WERI-Rb-1 (cell line): ENCODE measurements around the gene MYCN.
"Not testable (repeated sequence)": the region's sequence is repeated elsewhere in the genome, so short reads cannot be mapped to it uniquely, and the experiment has no call there.

ENCODE experiments used
- DNase-seq: peaks from one replicate; pipeline ENCODE4 v3.0.0-alpha.2; 2020
- H3K27ac ChIP-seq: fragments of 250-450 bp; sonication (Bioruptor Pico); 2 replicates; pipeline ENCODE4 v1.5.1; 2020; ENCODE audit warnings: mild to moderate bottlenecking, moderate library complexity
- H3K27me3 ChIP-seq: fragments of 250-450 bp; sonication (Bioruptor Pico); 2 replicates; pipeline ENCODE4 v1.5.1; 2021; ENCODE audit warnings: mild to moderate bottlenecking, low read depth, moderate library complexity; ENCODE audit not compliant: insufficient read depth, severe bottlenecking
- H3K36me3 ChIP-seq: fragments of 250-450 bp; sonication (Bioruptor Pico); 2 replicates; pipeline ENCODE4 v1.5.1; 2020; ENCODE audit warnings: mild to moderate bottlenecking, moderate library complexity
- H3K4me3 ChIP-seq: 2 replicates; pipeline ENCODE4 v1.5.1; 2011; ENCODE audit warnings: low read depth, mild to moderate bottlenecking, control low read depth, low read length
- H3K9me3 ChIP-seq: fragments of 250-450 bp; sonication (Bioruptor Pico); 2 replicates; pipeline ENCODE4 v1.5.1; 2021; ENCODE audit warnings: mild to moderate bottlenecking, moderate library complexity; ENCODE audit not compliant: severe bottlenecking
- CTCF ChIP-seq: IDR thresholded peaks from 2 replicates; pipeline ENCODE4 v1.5.1; 2011; ENCODE audit warnings: low read depth, mild to moderate bottlenecking, control low read depth, inconsistent platforms, low read length

MYCN gene

GRCh38 chr2:15948704-15948957, 8.3 kb downstream of the MYCN start:
- no peak for TF ChIP-seq CTCF

GRCh38 chr2:15949126-15949525, 8.8 kb downstream of the MYCN start:
- H3K27me3 ChIP-seq = no peaks in the 10 kb centered on the region
- peaks cover 46% of the 10 kb centered on the region for H3K36me3 ChIP-seq
- H3K27ac ChIP-seq = peak overlapping the region; percentile 23
- no peaks in the 10 kb centered on the region for H3K9me3 ChIP-seq
- no peak for TF ChIP-seq CTCF
- H3K4me3 ChIP-seq = no peak overlapping the region
- no peak for DNase-seq

More at GRCh38 chr2:15948704-15948957, 8.3 kb downstream of the MYCN start:
- Histone ChIP-seq H3K27ac (0 out of 2 replicates have a peak overlapping the region, but pooled peaks have one; percentile 0), H3K27me3 (no peaks in the 10 kb centered on the region), H3K4me3 (no peak overlapping the region), H3K36me3 (peaks cover 51% of the 10 kb centered on the region), H3K9me3 (no peaks in the 10 kb centered on the region)
- no peak for DNase-seq

GRCh38 chr2:15949551-15949950, 9.2 kb downstream of the MYCN start:
- Histone ChIP-seq H3K27me3 (no peaks in the 10 kb centered on the region), H3K4me3 (no peak overlapping the region), H3K27ac (peak overlapping the region; percentile 23), H3K9me3 (no peaks in the 10 kb centered on the region), H3K36me3 (peaks cover 41% of the 10 kb centered on the region)
- DNase-seq = no peak
- no peak for TF ChIP-seq CTCF

- Histone ChIP-seq H3K27me3 (no peaks in the 10 kb centered on the region), H3K9me3 (no peaks in the 10 kb centered on the region), H3K36me3 (peaks cover 34% of the 10 kb centered on the region), H3K4me3 (no peak overlapping the region), H3K27ac (peak overlapping the region; percentile 23)
- no peak for DNase-seq
- TF ChIP-seq CTCF = no peak
Observed at GRCh38 chr2:15950088-15950952, 10.0 kb downstream of the MYCN start.

- H3K4me3 ChIP-seq, DNase-seq, H3K27ac ChIP-seq, H3K9me3 ChIP-seq, H3K27me3 ChIP-seq: not testable (repeated sequence)
- peaks cover 18% of the 10 kb centered on the region for H3K36me3 ChIP-seq
Observed at GRCh38 chr2:15951936-15952335, 11.6 kb downstream of the MYCN start.

GRCh38 chr2:15952451-15953146, 12.2 kb downstream of the MYCN start:
- no peak for TF ChIP-seq CTCF
- Histone ChIP-seq H3K27ac (no peak overlapping the region; the same call in 1 of the 2 replicates), H3K9me3 (no peaks in the 10 kb centered on the region), H3K36me3 (peaks cover 11% of the 10 kb centered on the region), H3K4me3 (no peak overlapping the region), H3K27me3 (no peaks in the 10 kb centered on the region)
- DNase-seq = peak; percentile 6
